Small intestine (tissue), 7 donors: ENCODE results near the gene BCR. TPM values are rescaled to one million over a fixed set of nuclear protein-coding genes. Genes with fewer than 3 reads are reported as not detected.

Experiments
- DNase-seq, 2 donors: peaks; one replicate each; pipeline versions ENCODE4 v3.0.0 to v3.0.0-alpha.2; 2013
- FAIRE-seq: peaks from 2 replicates; lab custom pipeline; 2012; peaks lifted over from hg19 to GRCh38; lab: Jason Lieb, UNC
- H3K27ac ChIP-seq, 3 donors: one replicate each; pipeline ENCODE4 v1.5.1; 2013; ENCODE audit warnings: low read length in 2 of 3, mild to moderate bottlenecking in 2 of 3, control low read depth in 1 of 3, inconsistent platforms in 1 of 3, low read depth in 1 of 3, moderate library complexity in 1 of 3
- H3K27me3 ChIP-seq, 3 donors: one replicate each; pipeline ENCODE4 v1.6.1; 2013; ENCODE audit warnings: low read length in 3 of 3, inconsistent platforms in 1 of 3; ENCODE audit not compliant: control insufficient read depth in 3 of 3, insufficient read depth in 3 of 3
- H3K36me3 ChIP-seq, 3 donors: one replicate each; pipeline ENCODE4 v1.6.1; 2013; ENCODE audit warnings: low read length in 3 of 3, inconsistent platforms in 1 of 3, low read depth in 1 of 3, mild to moderate bottlenecking in 1 of 3, moderate library complexity in 1 of 3; ENCODE audit not compliant: control insufficient read depth in 3 of 3, insufficient read depth in 2 of 3
- H3K4me1 ChIP-seq, 3 donors: one replicate each; pipeline ENCODE4 v1.6.1; 2013; ENCODE audit warnings: low read length in 2 of 3, inconsistent platforms in 1 of 3, low read depth in 1 of 3, mild to moderate bottlenecking in 1 of 3, moderate library complexity in 1 of 3; ENCODE audit not compliant: control insufficient read depth in 3 of 3, insufficient read depth in 2 of 3
- H3K4me3 ChIP-seq, 3 donors: one replicate each; pipeline ENCODE4 v1.5.1; 2013; ENCODE audit warnings: low read length in 3 of 3, control low read depth in 1 of 3, inconsistent platforms in 1 of 3, low read depth in 1 of 3, mild to moderate bottlenecking in 1 of 3, moderate library complexity in 1 of 3
- H3K9me3 ChIP-seq, 2 donors: one replicate each; pipeline ENCODE4 v1.6.1; 2013; ENCODE audit warnings: low read depth in 1 of 2, low read length in 1 of 2; ENCODE audit not compliant: control insufficient read depth in 2 of 2, insufficient read depth in 1 of 2
- WGBS, 3 donors: extraction: QIAGEN DNeasy Blood & Tissue Kit; methylation state at CpG; one replicate each; pipeline ENCODE4 v1.1.7; 2013; 5-methylcytosine and 5-hydroxymethylcytosine counted together
- polyA plus RNA-seq, 4 donors: library from polyadenylated mRNA; stranded (reverse) in 3 of 4; unstranded in 1 of 4; fragments of 200-250 nt in 3 of 4; fragments of 120-200 nt in 1 of 4; gene quantifications; one replicate each; pipeline versions ENCODE4 v1.2.1 to v1.2.3, GENCODE V29; 2013
- donor health status: healthy with polysubstance abuse.
- donor health status: control.
- donor health status: control.
- donor health status: Bipolar disorder and iron deficiency.
- donor health status: healthy.

The BCR gene
- polyA plus RNA-seq, 4 donors: 8.9 to 27.9 (median 19.7) TPM

DNA sequence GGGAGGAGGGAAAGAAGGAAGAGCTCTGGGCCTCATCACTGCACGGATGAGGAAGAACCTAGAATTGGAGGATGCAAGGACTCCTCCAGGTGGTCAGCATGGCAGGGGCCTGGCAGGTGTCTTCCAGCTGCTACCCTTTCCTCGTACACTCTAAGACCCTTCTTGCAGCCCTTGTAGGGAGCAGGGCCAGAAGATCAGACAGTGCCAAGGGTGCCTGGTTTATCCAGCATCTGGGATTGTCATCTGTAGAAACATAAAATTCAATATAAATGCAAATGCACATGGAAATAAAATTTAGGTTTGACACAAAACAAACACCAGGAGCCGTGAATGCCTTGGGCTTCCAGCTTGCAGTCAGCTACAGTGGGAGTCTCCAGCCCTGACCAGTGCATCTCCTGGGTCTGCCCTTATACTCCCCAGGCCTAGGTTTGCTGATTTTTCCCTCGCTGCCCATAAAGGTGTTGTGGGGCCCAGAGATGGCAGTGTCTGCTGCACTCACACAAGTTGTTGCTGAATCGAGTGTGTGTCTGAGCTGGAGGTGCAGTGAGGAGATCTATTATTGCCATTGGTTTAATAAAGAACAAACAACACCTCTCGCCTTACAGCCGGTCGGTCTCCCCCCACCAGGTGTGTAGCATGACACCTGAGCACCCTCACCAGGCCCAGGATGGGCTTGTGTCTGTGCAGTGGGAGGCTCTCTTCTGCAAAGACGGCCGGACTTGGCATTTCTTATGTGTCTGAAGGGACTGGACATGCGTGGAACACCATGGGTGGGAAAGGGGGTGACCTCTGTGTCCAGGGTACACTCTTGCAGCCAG, 87.1 kb downstream of the BCR start:
- no peak for FAIRE-seq
- H3K27ac ChIP-seq: no peak overlapping the region
- no peak for DNase-seq
- no peaks in the 10 kb centered on the region for H3K9me3 ChIP-seq
- H3K4me1 ChIP-seq: no peaks in the 10 kb centered on the region
- peaks cover 2 to 70% (median 15%) of the 10 kb centered on the region in 3 donors for H3K36me3 ChIP-seq
- WGBS, 3 donors: 90 to 95% (median 92%) methylated on average over 11 of the region's 11 CpGs
- no peaks in the 10 kb centered on the region for H3K27me3 ChIP-seq
- no peak overlapping the region for H3K4me3 ChIP-seq

DNA sequence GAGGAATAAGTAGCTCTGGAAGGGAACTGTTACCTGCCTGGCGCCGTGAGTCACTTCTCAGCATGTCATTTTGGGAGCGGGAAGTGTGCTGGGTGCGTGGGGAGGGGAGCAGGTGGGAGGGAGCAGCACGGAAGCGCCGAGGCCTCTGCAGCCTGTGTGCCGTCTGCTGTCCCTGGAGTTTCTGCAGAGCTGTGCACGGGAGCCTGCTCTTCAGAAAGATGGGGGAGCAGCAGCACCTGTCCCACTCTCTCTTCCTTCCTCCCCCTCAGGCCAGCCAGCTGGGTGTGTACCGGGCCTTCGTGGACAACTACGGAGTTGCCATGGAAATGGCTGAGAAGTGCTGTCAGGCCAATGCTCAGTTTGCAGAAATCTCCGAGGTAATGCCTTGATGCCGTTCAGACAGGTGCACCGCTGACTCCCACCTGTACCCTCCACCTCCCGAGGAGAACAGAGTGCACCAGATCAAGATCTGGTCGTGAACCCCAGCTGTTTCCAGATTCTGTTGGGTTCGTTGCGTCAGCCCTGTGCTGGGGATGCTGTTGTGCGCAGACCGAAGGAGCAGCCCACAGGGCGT, 87.9 kb downstream of the BCR start:
- no peak overlapping the region for H3K4me3 ChIP-seq
- no peak overlapping the region for H3K27ac ChIP-seq
- FAIRE-seq (no peak), DNase-seq (no peak)
- H3K27me3 ChIP-seq: no peaks in the 10 kb centered on the region
- no peaks in the 10 kb centered on the region for H3K9me3 ChIP-seq
- 89 to 91% (median 89%) methylated on average over 22 of the region's 22 CpGs for WGBS, 3 donors
- H3K4me1 ChIP-seq: no peaks in the 10 kb centered on the region
- H3K36me3 ChIP-seq: peaks cover 2 to 72% (median 17%) of the 10 kb centered on the region in 3 donors

DNA sequence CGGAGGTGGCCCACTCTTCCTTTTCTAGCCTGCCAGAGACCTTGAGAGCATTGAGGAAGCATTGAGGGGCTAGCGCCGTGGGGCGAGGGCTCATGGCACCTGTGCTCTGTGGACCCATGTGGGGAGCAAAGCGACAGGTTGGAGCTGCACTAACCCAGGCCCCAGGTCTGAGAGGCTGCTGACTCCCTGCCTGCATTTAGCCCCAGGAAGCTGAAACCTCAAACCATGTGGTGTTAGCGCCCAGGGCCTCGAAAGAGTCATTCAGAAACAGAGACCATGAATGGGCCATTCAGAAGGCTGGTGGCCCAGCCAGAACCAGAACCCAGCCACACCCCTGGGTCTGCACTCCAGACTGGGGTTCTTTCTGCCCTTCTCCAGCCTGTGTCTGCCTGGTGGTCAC, 88.6 kb downstream of the BCR start:
- DNase-seq (no peak), FAIRE-seq (no peak)
- no peaks in the 10 kb centered on the region for H3K4me1 ChIP-seq
- H3K9me3 ChIP-seq: no peaks in the 10 kb centered on the region
- 79 to 92% (median 85%) methylated on average over 7 of the region's 7 CpGs for WGBS, 3 donors
- no peaks in the 10 kb centered on the region for H3K27me3 ChIP-seq
- no peak overlapping the region for H3K4me3 ChIP-seq
- H3K27ac ChIP-seq: no peak overlapping the region
- peaks cover 0 to 72% (median 19%) of the 10 kb centered on the region in 3 donors for H3K36me3 ChIP-seq

DNA sequence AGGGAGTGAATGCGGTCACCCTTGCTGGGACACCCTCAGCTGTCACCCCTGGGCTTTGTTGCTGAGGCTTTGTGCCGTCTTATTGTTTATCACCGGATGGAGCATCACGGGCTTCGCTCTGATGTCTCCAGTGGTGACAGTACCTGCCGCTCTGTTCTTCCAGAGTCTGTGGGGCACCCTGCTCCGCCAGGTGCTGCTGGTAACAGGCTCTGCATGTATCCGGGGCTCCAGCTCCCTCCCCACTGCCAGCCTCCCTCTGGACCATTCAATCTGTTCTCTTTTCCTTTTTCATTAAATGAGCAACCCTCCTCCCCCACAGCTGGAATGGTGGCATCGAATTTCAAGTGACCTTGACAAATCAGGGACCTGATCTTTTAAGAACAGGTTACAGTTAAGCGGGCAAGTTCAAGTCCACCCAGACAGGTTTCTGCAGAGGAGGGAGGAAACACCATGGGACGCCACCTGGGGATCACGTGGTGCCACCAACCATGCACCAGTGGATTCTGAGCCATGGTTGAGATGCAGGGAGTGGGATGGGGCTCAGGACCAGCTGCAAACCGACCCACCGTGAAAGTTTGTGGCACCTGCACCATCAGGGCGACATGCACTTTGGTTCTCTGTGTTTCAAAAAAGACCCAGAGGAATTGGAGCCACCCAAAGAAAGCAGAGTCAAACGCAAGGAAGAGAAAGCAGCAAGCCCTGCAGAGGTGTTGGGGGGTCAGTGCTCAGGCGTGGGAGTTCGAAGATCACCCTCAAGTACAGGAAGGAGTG, 89.3 kb downstream of the BCR start:
- DNase-seq: no peak
- WGBS, 3 donors: 84 to 88% (median 85%) methylated on average over 18 of the region's 18 CpGs
- Histone ChIP-seq H3K4me3 (no peak overlapping the region), H3K9me3 (no peaks in the 10 kb centered on the region), H3K4me1 (no peaks in the 10 kb centered on the region), H3K27ac (no peak overlapping the region), H3K36me3 (peaks cover 0 to 70% (median 19%) of the 10 kb centered on the region in 3 donors), H3K27me3 (no peaks in the 10 kb centered on the region)
- no peak for FAIRE-seq

DNA sequence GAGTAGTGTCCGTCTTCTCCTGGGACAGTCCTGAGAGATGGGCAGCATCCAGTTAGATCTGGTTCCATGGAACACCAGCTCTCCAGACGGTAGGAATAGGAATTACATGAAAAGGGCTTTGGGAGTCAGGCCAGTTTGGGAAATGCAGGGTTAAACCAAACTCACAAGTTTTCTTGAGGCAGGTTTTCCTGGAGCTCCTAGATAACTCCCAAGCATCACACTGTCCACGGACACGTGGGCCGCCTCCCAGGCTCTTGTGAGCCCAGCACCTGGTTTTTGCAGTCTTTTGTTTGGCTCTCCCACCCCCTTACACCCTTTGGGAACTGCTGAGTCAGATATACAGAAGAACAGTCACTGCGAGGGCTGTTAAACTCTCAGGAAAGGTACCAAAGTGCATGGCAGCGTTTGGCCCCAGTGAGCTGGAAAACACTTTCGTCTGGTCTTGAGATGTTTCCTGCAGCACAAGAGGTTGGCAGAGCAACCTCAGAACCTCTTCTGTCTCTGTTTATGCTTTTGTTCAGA, 90.0 kb downstream of the BCR start:
- DNase-seq (no peak), FAIRE-seq (no peak)
- Histone ChIP-seq H3K27me3 (no peaks in the 10 kb centered on the region), H3K9me3 (no peaks in the 10 kb centered on the region), H3K4me1 (no peaks in the 10 kb centered on the region), H3K4me3 (no peak overlapping the region), H3K27ac (no peak overlapping the region), H3K36me3 (peaks cover 0 to 69% (median 21%) of the 10 kb centered on the region in 3 donors)
- WGBS, 3 donors: 60 to 68% (median 66%) methylated on average over 8 of the region's 8 CpGs

DNA sequence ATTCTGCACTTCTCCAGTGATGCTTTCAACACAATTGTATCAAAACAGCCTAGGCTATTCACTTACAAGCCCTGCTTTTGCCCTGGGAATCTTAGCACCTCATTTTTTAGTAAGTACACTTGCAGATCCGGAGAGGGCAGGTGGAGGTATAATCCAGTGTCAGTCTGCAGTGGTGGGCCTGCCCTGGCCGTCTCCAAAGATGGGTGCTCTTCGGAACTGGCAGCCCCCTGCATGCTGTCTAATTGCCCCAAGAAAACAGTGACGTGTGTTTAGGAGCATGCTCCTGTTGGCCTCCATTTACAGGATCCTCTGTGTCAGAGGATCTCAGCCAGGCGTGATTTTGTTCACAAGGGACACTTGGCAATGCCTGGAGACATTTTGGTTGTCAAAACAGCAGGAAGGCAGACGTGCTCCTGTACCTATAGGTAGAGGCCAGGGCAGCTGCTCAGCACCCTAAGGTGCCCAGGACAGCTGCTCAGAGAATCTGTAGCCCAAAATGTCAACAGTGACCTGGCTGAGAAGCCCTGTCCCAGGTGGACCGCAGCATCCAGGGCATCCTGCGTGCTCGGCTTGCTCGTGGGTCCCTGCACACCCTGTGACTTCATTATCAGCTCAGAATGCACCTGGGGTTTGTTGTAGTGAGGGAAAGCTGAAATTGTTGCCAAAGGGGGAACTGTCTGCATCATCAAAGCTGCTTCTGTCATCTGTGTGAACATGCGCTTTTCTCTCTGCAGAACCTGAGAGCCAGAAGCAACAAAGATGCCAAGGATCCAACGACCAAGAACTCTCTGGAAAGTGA, 90.7 kb downstream of the BCR start:
- no peaks in the 10 kb centered on the region for H3K4me1 ChIP-seq
- no peaks in the 10 kb centered on the region for H3K9me3 ChIP-seq
- FAIRE-seq (no peak), DNase-seq (no peak)
- H3K27me3 ChIP-seq: no peaks in the 10 kb centered on the region
- no peak overlapping the region for H3K27ac ChIP-seq
- 89 to 92% (median 90%) methylated on average over 12 of the region's 12 CpGs for WGBS, 3 donors
- H3K36me3 ChIP-seq: peaks cover 0 to 74% (median 21%) of the 10 kb centered on the region in 3 donors
- H3K4me3 ChIP-seq: no peak overlapping the region

DNA sequence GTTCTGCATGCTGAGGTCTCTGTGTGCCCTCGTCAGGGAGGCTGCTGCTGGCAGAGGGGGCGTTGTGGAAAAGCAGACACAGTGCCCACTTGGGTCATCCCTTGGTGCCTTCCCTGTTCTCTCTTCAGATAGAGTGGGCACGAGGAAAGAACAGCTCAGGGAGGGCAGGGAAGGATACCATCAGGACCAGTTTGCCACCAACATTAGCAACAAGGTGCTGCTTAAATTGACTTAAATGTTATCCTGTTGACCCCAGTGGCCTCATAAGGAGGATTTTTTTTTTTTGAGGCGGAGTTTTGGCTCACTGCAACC, 91.2 kb downstream of the BCR start:
- Histone ChIP-seq H3K27ac (no peak overlapping the region), H3K36me3 (peaks cover 0 to 76% (median 21%) of the 10 kb centered on the region in 3 donors), H3K9me3 (no peaks in the 10 kb centered on the region), H3K4me1 (no peaks in the 10 kb centered on the region), H3K4me3 (no peak overlapping the region), H3K27me3 (no peaks in the 10 kb centered on the region)
- FAIRE-seq (no peak), DNase-seq (no peak)
- WGBS, 3 donors: 94 to 95% (median 94%) methylated on average over 4 of the region's 4 CpGs

DNA sequence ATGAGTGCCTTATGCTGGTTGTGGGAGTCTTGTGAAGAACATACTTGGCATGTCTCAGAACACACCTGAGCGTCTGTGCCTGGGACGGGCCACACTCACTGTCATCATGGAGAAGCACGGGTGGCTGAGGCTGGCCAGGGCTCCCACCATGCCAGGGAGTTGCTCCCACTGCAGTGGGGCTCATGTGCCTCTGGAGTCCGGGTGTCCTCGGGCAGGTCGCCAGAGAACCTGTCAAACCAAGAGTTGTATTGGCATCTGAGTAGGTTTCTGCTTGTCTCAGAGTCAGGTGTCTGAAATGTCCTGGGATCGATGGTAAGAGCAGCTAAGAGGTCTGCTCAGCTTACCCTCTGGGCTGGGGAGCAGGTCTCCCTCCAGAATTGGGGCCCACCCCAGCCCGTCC, 92.1 kb downstream of the BCR start:
- Histone ChIP-seq H3K4me3 (no peak overlapping the region), H3K4me1 (no peaks in the 10 kb centered on the region), H3K27ac (no peak overlapping the region), H3K36me3 (peaks cover 0 to 80% (median 21%) of the 10 kb centered on the region in 3 donors), H3K9me3 (no peaks in the 10 kb centered on the region), H3K27me3 (no peaks in the 10 kb centered on the region)
- WGBS, 3 donors: 88 to 90% (median 89%) methylated on average over 8 of the region's 8 CpGs
- DNase-seq (no peak), FAIRE-seq (no peak)
